ENCODE results near the gene INTS14. TPM values are rescaled to one million over a fixed set of nuclear protein-coding genes. Genes with fewer than 3 reads are reported as not detected.

Gene INTS14
- total RNA-seq, 4 donors from 2014 or later: 23.1 to 39.4 (median 31.1) TPM

DNA sequence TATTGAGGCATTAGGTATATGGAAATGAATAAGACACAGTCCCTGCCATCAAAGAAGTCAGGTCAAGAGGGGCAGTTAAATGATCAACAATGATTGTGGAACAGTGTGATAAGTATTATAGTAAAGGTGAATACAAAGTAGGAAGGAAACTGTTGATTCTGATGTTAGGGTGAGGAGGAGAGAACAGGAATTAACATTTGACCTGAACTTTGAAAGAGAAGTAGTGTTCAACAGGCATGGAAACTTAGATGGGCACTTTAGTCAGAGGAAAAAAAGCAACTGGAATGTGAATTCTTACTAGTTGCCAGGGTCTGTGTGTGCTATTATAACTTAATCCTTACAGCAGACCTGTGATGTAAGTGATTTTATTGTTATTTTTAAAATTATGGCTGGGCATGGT lies 63.1 kb downstream of the INTS14 start:
- no peak for TF ChIP-seq CTCF (IDR thresholded peaks at IDR 0.05; ENCODE audit: low read depth)

DNA sequence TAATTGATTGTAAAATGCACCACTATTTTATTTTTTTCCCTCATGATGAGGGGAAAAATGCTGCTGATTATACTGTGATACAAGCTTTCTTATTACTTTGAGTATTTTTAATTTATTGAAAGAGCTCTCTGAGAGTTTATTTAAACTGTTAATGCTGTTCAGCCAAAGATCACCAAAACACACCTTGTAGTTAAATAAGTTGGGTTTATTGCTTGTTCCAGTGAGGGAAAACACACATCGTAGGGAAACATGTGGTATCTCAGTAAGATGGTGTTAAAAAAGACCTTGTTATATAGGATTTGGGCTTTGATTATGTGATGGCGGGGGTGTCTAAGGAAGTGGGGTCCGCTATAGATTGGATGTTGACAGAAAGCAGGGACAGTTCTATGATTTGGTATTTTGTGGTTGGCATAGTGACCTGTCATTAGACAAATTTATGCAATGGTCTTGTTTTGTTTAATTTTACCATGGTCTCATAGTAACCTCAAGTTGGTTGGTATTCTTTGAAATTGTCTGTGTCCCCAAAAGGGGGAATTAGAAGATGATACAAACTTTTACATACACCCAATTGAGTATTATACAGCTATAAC lies 69.6 kb downstream of the INTS14 start:
- no peak for TF ChIP-seq CTCF (IDR thresholded peaks at IDR 0.05; ENCODE audit: low read depth)

- no peak for TF ChIP-seq CTCF (IDR thresholded peaks at IDR 0.05; ENCODE audit: low read depth)
These were observed 70.6 kb downstream of the INTS14 start for GRCh38 chr15:65540314-65540713.

DNA sequence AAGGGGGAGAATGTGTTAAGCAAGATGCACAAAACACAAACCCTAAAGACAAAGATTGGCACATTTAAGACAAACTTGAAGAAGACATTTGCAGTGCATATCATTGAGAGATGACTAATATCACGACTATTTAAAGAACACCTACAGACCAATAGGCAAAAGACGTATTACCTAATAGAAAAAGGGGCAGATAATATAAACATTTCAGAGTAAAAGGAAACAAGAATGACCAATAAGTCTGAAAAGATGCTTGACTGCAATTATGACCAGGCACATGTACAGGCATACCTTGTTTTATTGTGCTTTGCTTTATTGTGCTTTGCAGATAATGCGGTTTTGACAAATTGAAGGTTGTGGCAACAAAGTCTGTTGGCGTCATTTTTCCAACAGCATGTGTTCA lies 75.7 kb downstream of the INTS14 start:
- no peak for TF ChIP-seq CTCF (IDR thresholded peaks at IDR 0.05; ENCODE audit: low read depth)

DNA sequence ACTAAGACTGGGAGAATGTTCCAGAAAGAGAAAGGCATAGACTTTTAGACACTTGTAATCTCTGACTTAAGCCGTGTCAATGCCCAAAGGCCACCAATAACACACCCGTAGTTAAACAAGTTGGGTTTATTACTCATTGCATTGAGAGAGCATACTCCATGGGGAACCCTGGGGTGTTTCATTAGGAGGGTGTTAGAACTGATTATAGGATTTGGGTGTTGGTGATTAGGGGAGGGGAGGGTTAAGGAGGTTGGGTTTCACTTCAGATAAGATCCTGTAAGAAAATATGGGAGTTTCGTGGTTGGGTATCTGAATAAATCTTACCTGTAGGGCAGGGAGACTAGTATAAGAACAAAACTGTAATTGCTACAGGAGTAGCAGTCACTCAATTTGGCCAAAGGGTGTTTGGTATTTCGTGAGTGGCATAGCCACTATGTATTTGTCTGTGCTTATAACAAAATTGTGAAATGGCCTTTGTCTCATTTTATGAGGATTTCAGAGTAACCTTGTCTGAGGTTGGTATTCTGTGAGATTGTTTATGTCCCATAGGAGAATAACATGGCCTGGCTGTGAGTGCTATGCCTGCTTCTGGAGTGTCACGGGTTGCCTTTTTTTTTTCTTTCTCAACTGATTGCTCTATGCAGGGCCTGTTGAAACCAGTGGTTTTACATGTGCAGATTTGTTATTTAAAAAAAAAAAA lies 77.7 kb downstream of the INTS14 start:
- TF ChIP-seq CTCF (IDR thresholded peaks at IDR 0.05; ENCODE audit: low read depth): no peak

- no peak for TF ChIP-seq CTCF (IDR thresholded peaks at IDR 0.05; ENCODE audit: low read depth)
These were observed 78.2 kb downstream of the INTS14 start for GRCh38 chr15:65532738-65533051.

DNA sequence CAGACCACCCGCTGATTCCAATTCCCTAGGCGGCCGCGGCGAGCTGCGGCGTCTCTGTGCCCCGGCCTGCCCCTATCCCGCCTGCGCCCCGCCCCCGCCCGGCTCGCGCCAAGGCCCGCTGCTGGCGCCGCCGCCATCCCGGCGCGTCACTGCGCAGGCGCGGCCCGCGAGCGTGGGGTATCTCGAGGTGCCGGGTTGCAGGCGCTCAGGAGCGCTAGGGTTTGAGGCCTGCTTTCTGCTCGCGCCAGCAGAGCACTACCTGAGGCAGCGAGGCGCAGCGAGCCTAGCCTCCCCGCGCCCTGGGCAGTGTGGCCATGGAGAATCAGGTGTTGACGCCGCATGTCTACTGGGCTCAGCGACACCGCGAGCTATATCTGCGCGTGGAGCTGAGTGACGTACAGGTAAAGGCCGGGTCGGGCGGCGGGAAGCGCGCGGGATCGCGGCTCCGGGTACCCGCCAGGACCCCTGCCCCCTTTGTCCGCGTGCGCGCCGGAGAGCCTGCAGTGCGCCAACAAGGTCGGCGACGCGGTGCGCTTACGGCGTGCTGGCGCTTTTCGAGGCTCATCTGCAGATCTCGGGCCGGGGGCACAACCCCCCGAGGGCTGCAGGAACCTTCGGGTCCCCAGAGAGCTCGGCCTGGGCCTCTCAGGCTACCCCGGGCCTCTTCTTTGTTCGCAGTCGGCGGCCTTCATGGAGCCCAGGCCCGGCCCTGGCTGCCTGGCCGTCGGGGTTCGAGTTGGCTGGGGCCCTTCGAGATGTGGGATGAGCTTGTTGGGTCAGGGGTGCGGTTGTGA lies 80.4 kb downstream of the INTS14 start, which contains the start of gene HACD3:
TSS of gene HACD3 (plus strand) at position 146 of the 794 bp plus-strand sequence. CDS start at position 315, 169 bp downstream.
- no peak for TF ChIP-seq CTCF (IDR thresholded peaks at IDR 0.05; ENCODE audit: low read depth)

Data from subcutaneous adipose tissue (tissue), 4 donors.